GM21367 (cell line): Measurements from ENCODE around the gene C4orf50.

Experiments
- ATAC-seq: cut with Tn5 transposase; IDR thresholded peaks from one replicate; pipeline ENCODE4 v1.9.1; 2021; ENCODE audit not compliant: unreplicated experiment

The C4orf50 gene

GRCh38 chr4:5925419-5926200, 92.6 kb downstream of the C4orf50 start:
- ATAC-seq = no peak

GRCh38 chr4:5924461-5925125, 93.6 kb downstream of the C4orf50 start:
- no peak for ATAC-seq

- no peak for ATAC-seq
Measured at GRCh38 chr4:5923376-5923775, 94.9 kb downstream of the C4orf50 start.

GRCh38 chr4:5922556-5922955, 95.7 kb downstream of the C4orf50 start:
- ATAC-seq = no peak

- no peak for ATAC-seq
Measured at GRCh38 chr4:5921981-5922380, 96.2 kb downstream of the C4orf50 start.

- ATAC-seq = no peak
Measured at GRCh38 chr4:5921101-5921980, 96.9 kb downstream of the C4orf50 start.

- ATAC-seq = no peak
Measured at GRCh38 chr4:5919571-5919970, 98.7 kb downstream of the C4orf50 start.

- no peak for ATAC-seq
Measured at GRCh38 chr4:5919044-5919443, 99.2 kb downstream of the C4orf50 start.

GRCh38 chr4:5918331-5918985, 99.8 kb downstream of the C4orf50 start:
- no peak for ATAC-seq

GRCh38 chr4:5917672-5918071, 100.6 kb downstream of the C4orf50 start:
- no peak for ATAC-seq

GRCh38 chr4:5916229-5916628, 102.0 kb downstream of the C4orf50 start:
- no peak for ATAC-seq

GRCh38 chr4:5913454-5913853, 104.8 kb downstream of the C4orf50 start:
- ATAC-seq = no peak

- ATAC-seq = no peak
Measured at GRCh38 chr4:5912614-5913019, 105.6 kb downstream of the C4orf50 start.

- no peak for ATAC-seq
Measured at GRCh38 chr4:5908876-5909427, 109.3 kb downstream of the C4orf50 start.

GRCh38 chr4:5906191-5906590, 112.0 kb downstream of the C4orf50 start:
- ATAC-seq = no peak

GRCh38 chr4:5905714-5906113, 112.5 kb downstream of the C4orf50 start:
- ATAC-seq = no peak

- ATAC-seq = no peak
Measured at GRCh38 chr4:5900844-5901243, 117.4 kb downstream of the C4orf50 start.

GRCh38 chr4:5899881-5900280, 118.3 kb downstream of the C4orf50 start:
- ATAC-seq = no peak

- ATAC-seq = no peak
Measured at GRCh38 chr4:5899396-5899795, 118.8 kb downstream of the C4orf50 start.

- ATAC-seq = no peak
Measured at GRCh38 chr4:5897674-5898073, 120.6 kb downstream of the C4orf50 start.

GRCh38 chr4:5895287-5895686, 122.9 kb downstream of the C4orf50 start:
- no peak for ATAC-seq
